ENCODE measurements around the gene PIGA.

PIGA gene, protein sequence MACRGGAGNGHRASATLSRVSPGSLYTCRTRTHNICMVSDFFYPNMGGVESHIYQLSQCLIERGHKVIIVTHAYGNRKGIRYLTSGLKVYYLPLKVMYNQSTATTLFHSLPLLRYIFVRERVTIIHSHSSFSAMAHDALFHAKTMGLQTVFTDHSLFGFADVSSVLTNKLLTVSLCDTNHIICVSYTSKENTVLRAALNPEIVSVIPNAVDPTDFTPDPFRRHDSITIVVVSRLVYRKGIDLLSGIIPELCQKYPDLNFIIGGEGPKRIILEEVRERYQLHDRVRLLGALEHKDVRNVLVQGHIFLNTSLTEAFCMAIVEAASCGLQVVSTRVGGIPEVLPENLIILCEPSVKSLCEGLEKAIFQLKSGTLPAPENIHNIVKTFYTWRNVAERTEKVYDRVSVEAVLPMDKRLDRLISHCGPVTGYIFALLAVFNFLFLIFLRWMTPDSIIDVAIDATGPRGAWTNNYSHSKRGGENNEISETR

GRCh38 chrX:15335135-15336022 is at the start of gene PIGA:
PIGA (minus strand) TSS chrX:15335523; CDS start chrX:15331930, 3,593 bp downstream.
- peak; percentile 84 for DNase-seq

GRCh38 chrX:15384304-15384703 is 49.0 kb upstream of the PIGA start, which contains the start of gene VEGFD:
VEGFD (minus strand) TSS chrX:15384413; CDS start chrX:15383946, 467 bp downstream.
- DNase-seq = no peak

DNA sequence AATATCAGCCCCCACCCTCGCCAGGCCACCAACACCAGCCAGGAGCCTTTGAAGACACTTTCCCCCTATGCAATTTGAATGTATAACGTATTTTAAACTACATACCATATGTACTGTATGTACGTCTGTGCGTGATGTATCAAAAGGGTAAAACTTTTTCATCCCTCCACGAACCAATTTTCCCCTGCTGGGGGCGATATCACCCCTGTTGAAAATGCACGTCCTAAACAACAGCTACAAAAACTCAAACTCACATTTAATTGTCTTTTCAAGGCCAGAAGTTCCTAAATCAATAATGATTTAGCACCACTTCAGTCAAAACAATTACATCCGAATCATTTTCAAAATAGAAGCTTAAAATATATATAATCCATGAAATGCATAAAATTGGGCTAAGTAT is 47.5 kb upstream of the PIGA start:
- DNase-seq = no peak

GRCh38 chrX:15376956-15377355 is 41.6 kb upstream of the PIGA start:
- no peak for DNase-seq

GRCh38 chrX:15373976-15374375 is 38.7 kb upstream of the PIGA start:
- DNase-seq = no peak

- no peak for DNase-seq
Measured at GRCh38 chrX:15366506-15367352, 31.4 kb upstream of the PIGA start.

DNA sequence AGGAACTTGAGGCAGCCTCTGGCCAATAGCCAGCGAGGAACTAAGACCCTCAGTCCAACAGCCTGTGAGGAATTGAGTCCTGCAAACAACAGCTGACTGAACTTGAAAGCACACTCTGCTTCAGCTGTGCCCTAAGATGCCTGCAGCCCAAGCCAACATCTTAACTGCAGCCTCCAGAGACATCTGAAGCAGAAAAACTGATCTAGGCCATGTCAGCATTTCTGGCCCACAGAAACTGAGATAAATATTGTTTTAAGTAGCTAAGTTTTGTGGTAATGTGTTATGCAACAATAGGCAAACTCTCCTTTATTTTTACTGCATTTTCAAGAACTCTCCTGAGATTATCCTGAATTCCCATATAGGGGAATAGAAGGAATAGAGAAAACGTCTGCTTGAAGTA is 24.4 kb upstream of the PIGA start:
- no peak for DNase-seq

- no peak for DNase-seq
Measured at GRCh38 chrX:15358533-15358932, 23.2 kb upstream of the PIGA start.

DNA sequence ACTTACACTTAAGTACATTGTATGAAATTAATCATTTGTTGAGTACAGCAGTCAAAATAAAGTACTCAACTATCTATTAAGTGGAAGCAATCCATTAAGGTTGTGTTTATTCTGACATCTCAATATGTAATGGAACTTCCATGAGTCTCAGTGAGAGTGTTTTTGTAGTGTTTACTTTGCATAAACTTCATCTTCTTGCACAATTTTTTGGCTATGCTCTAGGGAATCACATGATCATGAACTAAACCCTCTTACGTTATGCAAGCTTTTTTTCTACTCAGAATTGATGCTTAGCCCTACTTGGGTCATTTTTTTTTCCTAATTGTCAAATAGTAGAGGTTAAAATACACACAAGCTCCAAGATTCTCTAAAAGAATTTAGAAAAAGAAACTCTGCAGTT is 21.1 kb upstream of the PIGA start:
- no peak for DNase-seq

DNA sequence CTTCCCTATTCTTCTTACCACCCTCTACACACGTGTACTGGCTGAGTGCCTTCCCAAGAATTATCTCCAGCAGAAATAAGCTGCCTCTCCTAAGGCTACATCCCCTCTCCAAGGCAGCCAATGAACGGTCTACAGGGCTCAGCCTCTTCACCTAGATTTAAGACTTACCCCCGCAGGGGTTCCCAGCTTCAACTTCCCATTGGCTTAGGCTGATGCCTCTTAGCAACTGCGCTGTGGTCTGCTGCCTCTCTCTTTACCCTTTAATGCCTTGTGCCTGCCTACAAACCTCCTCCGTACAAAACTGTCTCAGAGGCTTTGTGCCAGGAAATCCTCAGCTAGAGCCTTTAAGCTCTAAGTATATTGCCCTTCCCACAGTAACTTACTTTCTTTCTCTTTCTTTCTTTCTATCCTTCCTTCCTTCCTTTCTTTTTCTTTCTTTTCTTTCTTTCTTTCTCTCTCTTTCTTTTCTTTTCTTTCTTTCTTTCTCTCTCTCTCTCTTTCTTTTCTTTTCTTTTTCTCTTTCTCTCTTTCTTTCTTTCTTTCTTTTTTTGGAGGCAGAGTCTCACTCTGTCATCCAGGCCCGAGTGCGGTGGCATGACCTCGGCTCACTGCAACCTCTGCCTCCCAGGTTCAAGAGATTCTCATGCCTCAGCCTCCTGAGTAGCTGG is 15.1 kb upstream of the PIGA start:
- no peak for DNase-seq

- no peak for DNase-seq
Measured at GRCh38 chrX:15349046-15349445, 13.7 kb upstream of the PIGA start.

DNA sequence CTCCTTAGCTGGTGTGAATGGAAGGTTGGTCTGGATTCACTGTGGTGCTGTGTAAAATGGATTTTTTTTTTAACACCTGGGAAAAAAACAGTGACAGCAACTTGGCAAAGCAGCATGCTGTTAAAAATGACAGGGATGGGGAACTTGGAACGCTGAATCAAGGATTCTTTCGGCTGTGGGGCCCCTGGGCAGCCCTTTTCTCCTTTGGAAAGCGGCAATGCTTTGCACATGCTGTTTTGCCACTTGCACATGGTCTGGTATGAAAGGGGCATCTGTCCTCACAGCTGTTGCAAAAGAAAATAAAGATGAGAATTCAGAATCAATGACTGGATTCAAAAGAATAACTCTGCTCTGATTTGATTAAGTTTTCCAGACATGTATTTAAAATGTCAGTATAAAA is 10.7 kb upstream of the PIGA start:
- DNase-seq = no peak

- DNase-seq = no peak
Measured at GRCh38 chrX:15344106-15344505, 8.8 kb upstream of the PIGA start.

DNA sequence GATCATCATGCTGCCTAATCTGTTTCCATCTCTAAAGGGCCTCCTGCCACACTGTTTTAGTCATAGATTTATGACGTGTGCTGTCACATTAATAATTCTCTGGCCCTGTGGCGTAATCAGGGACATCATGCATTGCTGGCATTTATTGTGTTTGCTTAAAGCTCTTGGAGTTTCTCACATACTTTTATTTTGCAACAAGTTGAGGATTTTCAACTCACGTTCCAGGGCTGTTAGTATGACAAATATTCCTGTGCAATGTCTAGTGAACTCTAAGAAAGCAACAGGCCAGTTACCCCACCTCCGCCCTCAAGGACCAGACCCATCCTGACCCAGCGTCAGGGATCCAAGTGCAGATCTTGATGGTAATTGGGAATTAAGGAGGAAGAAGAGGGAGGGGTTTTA is 7.8 kb upstream of the PIGA start:
- no peak for DNase-seq

- no peak for DNase-seq
Measured at GRCh38 chrX:15340867-15341266, 5.5 kb upstream of the PIGA start.

DNA sequence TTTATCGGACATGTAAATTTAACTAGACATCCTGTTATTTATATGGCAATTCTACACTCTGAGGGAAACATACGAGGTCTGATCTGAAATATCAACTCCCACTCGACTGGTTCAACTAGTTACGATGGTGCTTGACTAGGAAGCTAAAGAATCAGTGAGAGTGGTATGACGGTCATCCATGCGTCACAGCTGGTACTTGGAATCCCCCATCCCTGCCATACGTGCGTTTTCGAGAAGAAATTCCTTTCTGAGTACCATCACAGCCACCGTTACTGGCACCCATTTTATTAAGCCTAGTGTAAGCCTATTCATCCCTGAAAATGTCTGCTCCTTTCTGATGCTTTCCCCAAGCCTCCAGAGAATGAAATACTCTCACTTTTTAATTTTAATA is 695 bp upstream of the PIGA start:
- peak; percentile 14 for DNase-seq

DNA sequence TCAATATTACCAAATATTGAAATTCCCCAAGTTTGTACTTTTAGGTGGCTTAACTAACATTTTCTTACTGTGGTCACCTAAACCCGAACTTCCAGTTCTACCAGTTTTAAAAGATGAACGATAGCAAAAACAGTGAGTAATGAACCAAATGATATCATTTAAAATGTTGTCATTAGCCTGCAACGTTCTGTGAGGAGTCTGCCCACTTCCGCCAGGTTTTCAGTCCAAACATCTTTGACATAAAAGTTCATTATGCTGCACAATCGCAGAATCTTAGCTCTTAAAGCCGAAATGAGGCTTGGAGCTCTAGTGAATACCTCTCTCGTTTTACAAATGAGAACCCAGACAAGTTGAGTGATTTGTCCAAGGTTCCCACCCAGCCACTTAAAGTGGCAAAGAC is 762 bp downstream of the PIGA start:
- DNase-seq = no peak

GRCh38 chrX:15328821-15329220 is 6.5 kb downstream of the PIGA start:
- DNase-seq = no peak

DNA sequence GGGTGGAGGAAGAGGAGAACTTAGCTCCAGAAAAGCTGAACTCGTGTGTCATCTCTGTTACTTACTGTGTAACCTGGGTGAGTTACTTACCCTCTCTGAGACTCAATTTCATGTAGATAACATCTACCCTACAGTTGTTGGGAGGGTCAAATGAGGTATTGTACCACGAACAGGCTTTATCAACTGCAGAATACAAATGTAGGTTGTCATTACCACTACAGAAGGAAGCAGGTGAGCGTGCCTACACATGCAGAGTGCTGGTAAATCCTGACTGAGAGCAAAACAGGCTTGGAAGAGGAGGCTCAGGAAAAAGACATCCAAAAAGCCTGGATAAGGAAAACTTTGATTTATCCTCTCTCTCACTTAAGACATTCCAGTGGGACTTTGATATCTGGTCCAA is 7.2 kb downstream of the PIGA start:
- no peak for DNase-seq

DNA sequence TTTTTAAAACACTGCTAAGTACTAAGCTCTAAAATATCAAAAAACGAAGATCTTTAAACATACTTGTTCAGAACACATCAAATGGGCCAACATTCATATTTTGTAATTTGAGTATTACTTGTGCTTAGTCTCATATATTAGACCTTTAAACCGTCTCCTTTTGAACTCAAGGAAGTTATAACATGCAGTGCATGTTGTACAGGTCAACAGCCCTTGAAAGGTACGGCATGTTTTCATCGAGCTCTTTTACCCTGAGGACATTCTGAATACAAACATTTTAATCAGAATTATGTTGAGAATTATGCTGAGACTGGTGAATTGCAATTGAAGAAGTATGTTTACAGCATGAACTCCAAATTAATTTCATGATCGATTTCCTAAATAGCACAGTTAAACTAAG is 12.9 kb downstream of the PIGA start:
- DNase-seq = no peak

- DNase-seq = no peak
Measured at GRCh38 chrX:15322072-15322471, 13.3 kb downstream of the PIGA start.

- no peak for DNase-seq
Measured at GRCh38 chrX:15321447-15321846, 13.9 kb downstream of the PIGA start.
